ENCODE data around the gene SHFL. TPM values are rescaled to one million over a fixed set of nuclear protein-coding genes. Genes with fewer than 3 reads are reported as not detected.

SHFL gene
- total RNA-seq, 1 experiment from 2014 or later = 17.2 TPM

DNA sequence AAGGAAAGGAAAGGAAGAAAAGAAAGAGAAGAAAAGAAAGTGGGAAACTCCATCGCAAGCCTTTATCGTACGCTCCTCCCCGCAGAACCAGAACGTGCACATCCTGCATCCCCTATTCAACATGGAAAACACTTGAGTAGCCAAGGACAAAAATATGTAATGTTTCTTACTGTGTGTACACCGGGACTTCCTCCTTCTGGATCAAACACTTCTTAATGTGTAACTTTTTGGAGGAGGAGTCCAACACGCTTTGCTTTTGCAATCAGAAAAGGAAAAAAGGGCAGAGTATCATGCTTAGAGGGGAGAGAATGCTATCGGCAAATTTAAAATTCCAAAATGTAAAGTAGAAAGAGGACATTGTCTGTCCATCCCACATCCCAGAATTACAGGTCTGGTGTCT, 7.8 kb upstream of the SHFL start:
- ATAC-seq = no peak
- H4K20me1 ChIP-seq (ENCODE audit: low read length) = no peaks in the 10 kb centered on the region
- CTCF ChIA-PET = no interaction called here

DNA sequence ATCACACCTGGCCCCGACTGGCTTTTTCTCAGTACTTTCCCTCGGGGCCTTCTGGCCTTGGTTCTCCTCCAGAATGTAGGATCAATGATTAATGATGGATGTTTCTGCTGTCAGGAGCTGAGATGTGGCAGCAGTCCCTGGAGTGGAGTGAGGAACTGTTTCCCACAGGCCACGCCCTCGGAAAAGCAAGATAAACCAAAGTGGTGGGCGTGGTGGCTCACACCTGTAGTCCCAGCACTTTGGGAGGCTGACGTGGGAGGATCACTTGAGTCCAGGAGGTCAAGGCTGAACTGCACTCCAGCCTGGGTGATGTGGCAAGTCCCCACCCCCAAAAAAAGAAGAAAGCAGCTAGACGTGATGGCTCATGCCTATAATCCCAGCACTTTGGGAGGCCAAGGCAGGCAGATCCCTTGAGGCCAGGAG, 7.1 kb upstream of the SHFL start:
- no TSS peak for BruUV-seq (replicated peaks)

More for the DNA sequence above, 7.8 kb upstream of the SHFL start:
- POLR2A ChIA-PET (ENCODE audit: unreplicated experiment) = no interaction called here
- H3K36me3 ChIP-seq (ENCODE audit: low read depth, low read length) = no peaks in the 10 kb centered on the region
- peaks cover 21% of the 10 kb centered on the region for H3K27me3 ChIP-seq (ENCODE audit: low read length)
- no peak overlapping the region for H2AFZ ChIP-seq (ENCODE audit: low read length)
- H3K9me2 ChIP-seq (replicated peaks; ENCODE audit: low read length) = no peaks in the 10 kb centered on the region
- no peak overlapping the region for H3K9ac ChIP-seq (ENCODE audit: low read length)
- no peak overlapping the region for H3K27ac ChIP-seq (ENCODE audit: low read length)
- H3K4me3 ChIP-seq (ENCODE audit: low read length) = no peak overlapping the region
- TF ChIP-seq, protein P1, sequence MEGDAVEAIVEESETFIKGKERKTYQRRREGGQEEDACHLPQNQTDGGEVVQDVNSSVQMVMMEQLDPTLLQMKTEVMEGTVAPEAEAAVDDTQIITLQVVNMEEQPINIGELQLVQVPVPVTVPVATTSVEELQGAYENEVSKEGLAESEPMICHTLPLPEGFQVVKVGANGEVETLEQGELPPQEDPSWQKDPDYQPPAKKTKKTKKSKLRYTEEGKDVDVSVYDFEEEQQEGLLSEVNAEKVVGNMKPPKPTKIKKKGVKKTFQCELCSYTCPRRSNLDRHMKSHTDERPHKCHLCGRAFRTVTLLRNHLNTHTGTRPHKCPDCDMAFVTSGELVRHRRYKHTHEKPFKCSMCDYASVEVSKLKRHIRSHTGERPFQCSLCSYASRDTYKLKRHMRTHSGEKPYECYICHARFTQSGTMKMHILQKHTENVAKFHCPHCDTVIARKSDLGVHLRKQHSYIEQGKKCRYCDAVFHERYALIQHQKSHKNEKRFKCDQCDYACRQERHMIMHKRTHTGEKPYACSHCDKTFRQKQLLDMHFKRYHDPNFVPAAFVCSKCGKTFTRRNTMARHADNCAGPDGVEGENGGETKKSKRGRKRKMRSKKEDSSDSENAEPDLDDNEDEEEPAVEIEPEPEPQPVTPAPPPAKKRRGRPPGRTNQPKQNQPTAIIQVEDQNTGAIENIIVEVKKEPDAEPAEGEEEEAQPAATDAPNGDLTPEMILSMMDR (conservative IDR thresholded peaks at IDR 0.05; ENCODE audit: low read depth, low read length) = no peak
- TF ChIP-seq EZH2 (IDR thresholded peaks at IDR 0.05; ENCODE audit: low read length, unreplicated experiment) (no peak), EZH2phosphoT487 (IDR thresholded peaks at IDR 0.05; ENCODE audit: borderline replicate concordance, low read length) (no peak)
- no peak overlapping the region for H3K4me2 ChIP-seq (ENCODE audit: low read length)
- no peaks in the 10 kb centered on the region for H3K79me2 ChIP-seq (ENCODE audit: low read length)
- intact Hi-C loops (cut with micrococcal nuclease) = no loop called here
- no peak for DNase-seq
- no peaks in the 10 kb centered on the region for H3F3A ChIP-seq (ENCODE audit: low read length, unreplicated experiment)
- H3K9me3 ChIP-seq (ENCODE audit: low read length) = no peaks in the 10 kb centered on the region
- no peaks in the 10 kb centered on the region for H3K4me1 ChIP-seq (ENCODE audit: insufficient read depth, low read length)
- no TSS peak for BruUV-seq (replicated peaks)

DNA sequence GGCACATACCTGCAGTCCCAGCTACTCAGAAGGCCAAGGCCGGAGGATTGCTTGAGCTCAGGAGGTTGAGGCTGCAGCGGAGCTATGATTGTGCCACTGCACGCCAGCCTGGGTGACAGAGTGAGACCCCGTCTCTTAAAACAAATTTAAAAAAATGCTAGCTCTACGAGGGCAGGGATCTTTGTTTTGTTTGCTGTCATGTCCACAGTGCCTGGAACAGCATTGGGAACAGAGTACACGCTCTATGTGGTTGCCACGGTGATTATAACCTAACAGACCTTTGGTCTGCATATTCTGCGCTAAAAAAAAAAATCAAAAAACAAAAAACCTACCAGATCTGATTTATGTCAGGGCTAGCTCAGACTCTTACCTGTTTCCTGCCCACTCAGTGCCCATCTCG, 2.2 kb upstream of the SHFL start:
- no peaks in the 10 kb centered on the region for H3K79me2 ChIP-seq (ENCODE audit: low read length)
- peaks cover 4% of the 10 kb centered on the region; the same call in 1 of the 2 replicates for H3K4me1 ChIP-seq (ENCODE audit: insufficient read depth, low read length)
- no peak overlapping the region for H3K4me2 ChIP-seq (ENCODE audit: low read length)
- H3K9me2 ChIP-seq (replicated peaks; ENCODE audit: low read length) = no peaks in the 10 kb centered on the region
- H3F3A ChIP-seq (ENCODE audit: low read length, unreplicated experiment) = no peaks in the 10 kb centered on the region
- DNase-seq (no peak), ATAC-seq (no peak)
- H3K27ac ChIP-seq (ENCODE audit: low read length) = no peak overlapping the region
- BruUV-seq (replicated peaks) = no TSS peak
- H3K4me3 ChIP-seq (ENCODE audit: low read length) = no peak overlapping the region
- ChIA-PET CTCF (interaction anchor here (0.6 kb wide), 1 partner anchor 13 kb away, joined by 3 read pairs; no protein-coding TSS in a partner anchor), POLR2A (ENCODE audit: unreplicated experiment) (no interaction called here)
- TF ChIP-seq EZH2phosphoT487 (IDR thresholded peaks at IDR 0.05; ENCODE audit: borderline replicate concordance, low read length) = no peak
- TF ChIP-seq, protein P1 (conservative IDR thresholded peaks at IDR 0.05; ENCODE audit: low read depth, low read length) = no peak
- TF ChIP-seq EZH2 (IDR thresholded peaks at IDR 0.05; ENCODE audit: low read length, unreplicated experiment) = no peak
- no peak overlapping the region for H3K9ac ChIP-seq (ENCODE audit: low read length)
- intact Hi-C loops (cut with micrococcal nuclease) = no loop called here
- no peaks in the 10 kb centered on the region for H3K36me3 ChIP-seq (ENCODE audit: low read depth, low read length)
- no peaks in the 10 kb centered on the region for H4K20me1 ChIP-seq (ENCODE audit: low read length)
- H3K9me3 ChIP-seq (ENCODE audit: low read length) = no peaks in the 10 kb centered on the region
- no peak overlapping the region for H2AFZ ChIP-seq (ENCODE audit: low read length)
- no peaks in the 10 kb centered on the region for H3K27me3 ChIP-seq (ENCODE audit: low read length)

More for the DNA sequence above, 7.1 kb upstream of the SHFL start:
- H3K4me2 ChIP-seq (ENCODE audit: low read length) = no peak overlapping the region
- no peaks in the 10 kb centered on the region for H4K20me1 ChIP-seq (ENCODE audit: low read length)
- no peaks in the 10 kb centered on the region for H3K9me3 ChIP-seq (ENCODE audit: low read length)
- no peak overlapping the region for H2AFZ ChIP-seq (ENCODE audit: low read length)
- no peaks in the 10 kb centered on the region for H3F3A ChIP-seq (ENCODE audit: low read length, unreplicated experiment)
- no peak overlapping the region for H3K9ac ChIP-seq (ENCODE audit: low read length)
- H3K79me2 ChIP-seq (ENCODE audit: low read length) = no peaks in the 10 kb centered on the region
- H3K27me3 ChIP-seq (ENCODE audit: low read length) = peaks cover 21% of the 10 kb centered on the region
- no peaks in the 10 kb centered on the region for H3K4me1 ChIP-seq (ENCODE audit: insufficient read depth, low read length)
- ATAC-seq (no peak), DNase-seq (peak; percentile 7)
- H3K27ac ChIP-seq (ENCODE audit: low read length) = no peak overlapping the region
- ChIA-PET POLR2A (ENCODE audit: unreplicated experiment) (no interaction called here), CTCF (interaction anchor here (0.5 kb wide), 1 partner anchor 41 kb away, joined by 9 read pairs; no protein-coding TSS in a partner anchor)
- H3K36me3 ChIP-seq (ENCODE audit: low read depth, low read length) = no peaks in the 10 kb centered on the region
- intact Hi-C loops (cut with micrococcal nuclease) = no loop called here
- TF ChIP-seq, protein P1 (conservative IDR thresholded peaks at IDR 0.05; ENCODE audit: low read depth, low read length) = no peak
- no peak for TF ChIP-seq EZH2 (IDR thresholded peaks at IDR 0.05; ENCODE audit: low read length, unreplicated experiment)
- no peak for TF ChIP-seq EZH2phosphoT487 (IDR thresholded peaks at IDR 0.05; ENCODE audit: borderline replicate concordance, low read length)
- no peaks in the 10 kb centered on the region for H3K9me2 ChIP-seq (replicated peaks; ENCODE audit: low read length)
- H3K4me3 ChIP-seq (ENCODE audit: low read length) = no peak overlapping the region
